Measurements from ENCODE around the gene HSPA12B.

The HSPA12B gene

DNA sequence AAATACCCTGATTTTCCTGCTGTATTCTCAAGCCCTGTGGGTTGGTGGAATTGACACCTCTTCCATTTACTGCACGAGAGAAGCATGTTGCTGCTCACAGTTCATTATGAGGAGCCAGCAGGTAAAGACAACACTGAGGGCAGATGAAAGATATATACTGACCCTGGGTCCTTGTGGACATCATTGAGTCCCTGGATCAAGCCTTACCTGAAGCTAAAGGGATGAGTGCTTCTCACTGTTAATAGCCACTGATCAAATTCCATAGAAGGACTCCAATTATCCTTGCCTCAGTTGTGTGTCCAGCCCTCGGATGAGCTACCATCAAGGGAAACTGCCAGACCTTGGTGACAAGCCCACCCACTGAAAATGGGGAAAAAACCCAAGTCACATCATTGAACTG lies 12.4 kb upstream of the HSPA12B start:
- TF ChIP-seq, protein P1, sequence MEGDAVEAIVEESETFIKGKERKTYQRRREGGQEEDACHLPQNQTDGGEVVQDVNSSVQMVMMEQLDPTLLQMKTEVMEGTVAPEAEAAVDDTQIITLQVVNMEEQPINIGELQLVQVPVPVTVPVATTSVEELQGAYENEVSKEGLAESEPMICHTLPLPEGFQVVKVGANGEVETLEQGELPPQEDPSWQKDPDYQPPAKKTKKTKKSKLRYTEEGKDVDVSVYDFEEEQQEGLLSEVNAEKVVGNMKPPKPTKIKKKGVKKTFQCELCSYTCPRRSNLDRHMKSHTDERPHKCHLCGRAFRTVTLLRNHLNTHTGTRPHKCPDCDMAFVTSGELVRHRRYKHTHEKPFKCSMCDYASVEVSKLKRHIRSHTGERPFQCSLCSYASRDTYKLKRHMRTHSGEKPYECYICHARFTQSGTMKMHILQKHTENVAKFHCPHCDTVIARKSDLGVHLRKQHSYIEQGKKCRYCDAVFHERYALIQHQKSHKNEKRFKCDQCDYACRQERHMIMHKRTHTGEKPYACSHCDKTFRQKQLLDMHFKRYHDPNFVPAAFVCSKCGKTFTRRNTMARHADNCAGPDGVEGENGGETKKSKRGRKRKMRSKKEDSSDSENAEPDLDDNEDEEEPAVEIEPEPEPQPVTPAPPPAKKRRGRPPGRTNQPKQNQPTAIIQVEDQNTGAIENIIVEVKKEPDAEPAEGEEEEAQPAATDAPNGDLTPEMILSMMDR (IDR thresholded peaks at IDR 0.05; ENCODE audit: poor library complexity, severe bottlenecking) = no peak
- Histone ChIP-seq H3K36me3 (ENCODE audit: low read depth) (no peaks in the 10 kb centered on the region), H3K27me3 (ENCODE audit: insufficient read depth, poor library complexity, severe bottlenecking) (no peaks in the 10 kb centered on the region), H3K9me3 (ENCODE audit: severe bottlenecking) (no peaks in the 10 kb centered on the region), H3K27ac (ENCODE audit: poor library complexity, severe bottlenecking) (no peak overlapping the region), H3K4me1 (ENCODE audit: insufficient read depth, poor library complexity, severe bottlenecking) (no peaks in the 10 kb centered on the region), H3K4me3 (ENCODE audit: severe bottlenecking) (no peak overlapping the region)
- no peak for DNase-seq (ENCODE audit: low spot score)
- no peak for ATAC-seq (ENCODE audit: low read depth)

DNA sequence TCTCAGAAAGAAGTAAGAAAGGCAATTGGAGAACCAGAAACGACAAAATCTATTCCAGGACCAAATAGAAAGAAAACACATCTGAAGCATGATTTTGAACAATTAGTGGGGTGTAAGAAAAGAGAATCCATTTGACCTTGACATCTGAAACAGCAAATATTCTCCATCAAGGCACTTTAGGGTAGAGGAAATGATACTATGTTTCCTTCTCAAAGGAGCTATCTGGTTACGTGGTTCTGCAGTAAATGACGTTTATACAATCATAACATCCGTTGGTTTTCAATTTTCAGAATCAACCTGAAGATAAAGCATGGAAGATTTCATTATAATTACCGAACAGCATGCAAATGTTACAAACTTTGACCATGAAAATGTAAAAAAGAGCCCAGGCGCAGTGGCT lies 11.9 kb upstream of the HSPA12B start:
- Histone ChIP-seq H3K36me3 (ENCODE audit: low read depth) (no peaks in the 10 kb centered on the region), H3K27ac (ENCODE audit: poor library complexity, severe bottlenecking) (no peak overlapping the region), H3K4me3 (ENCODE audit: severe bottlenecking) (no peak overlapping the region), H3K27me3 (ENCODE audit: insufficient read depth, poor library complexity, severe bottlenecking) (no peaks in the 10 kb centered on the region), H3K9me3 (ENCODE audit: severe bottlenecking) (no peaks in the 10 kb centered on the region), H3K4me1 (ENCODE audit: insufficient read depth, poor library complexity, severe bottlenecking) (no peaks in the 10 kb centered on the region)
- ATAC-seq (ENCODE audit: low read depth) (no peak), DNase-seq (ENCODE audit: low spot score) (no peak)
- TF ChIP-seq, protein P1 (IDR thresholded peaks at IDR 0.05; ENCODE audit: poor library complexity, severe bottlenecking) = no peak

DNA sequence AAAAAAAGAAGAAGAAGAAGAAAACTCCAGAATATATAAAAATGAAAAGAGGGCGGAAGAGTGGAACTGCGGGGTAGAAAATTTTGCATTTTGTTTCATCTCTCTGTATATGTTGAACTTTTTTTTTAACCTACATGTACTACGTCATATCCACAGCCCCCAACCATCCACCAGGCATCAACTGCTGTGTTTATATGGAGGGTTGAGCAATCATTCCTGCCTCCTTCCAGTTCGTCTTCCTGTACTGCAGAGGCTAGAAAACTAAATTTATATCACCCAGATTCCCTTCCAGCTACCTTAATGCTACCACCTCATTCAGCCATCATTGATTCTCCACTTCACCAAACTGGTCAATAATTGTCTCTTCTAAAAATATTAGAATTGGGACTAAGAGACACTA lies 10.6 kb upstream of the HSPA12B start:
- Histone ChIP-seq H3K4me1 (ENCODE audit: insufficient read depth, poor library complexity, severe bottlenecking) (no peaks in the 10 kb centered on the region), H3K4me3 (ENCODE audit: severe bottlenecking) (no peak overlapping the region), H3K9me3 (ENCODE audit: severe bottlenecking) (no peaks in the 10 kb centered on the region), H3K27ac (ENCODE audit: poor library complexity, severe bottlenecking) (no peak overlapping the region), H3K36me3 (ENCODE audit: low read depth) (no peaks in the 10 kb centered on the region), H3K27me3 (ENCODE audit: insufficient read depth, poor library complexity, severe bottlenecking) (no peaks in the 10 kb centered on the region)
- ATAC-seq (ENCODE audit: low read depth) (no peak), DNase-seq (ENCODE audit: low spot score) (no peak)
- TF ChIP-seq, protein P1 (IDR thresholded peaks at IDR 0.05; ENCODE audit: poor library complexity, severe bottlenecking) = no peak

DNA sequence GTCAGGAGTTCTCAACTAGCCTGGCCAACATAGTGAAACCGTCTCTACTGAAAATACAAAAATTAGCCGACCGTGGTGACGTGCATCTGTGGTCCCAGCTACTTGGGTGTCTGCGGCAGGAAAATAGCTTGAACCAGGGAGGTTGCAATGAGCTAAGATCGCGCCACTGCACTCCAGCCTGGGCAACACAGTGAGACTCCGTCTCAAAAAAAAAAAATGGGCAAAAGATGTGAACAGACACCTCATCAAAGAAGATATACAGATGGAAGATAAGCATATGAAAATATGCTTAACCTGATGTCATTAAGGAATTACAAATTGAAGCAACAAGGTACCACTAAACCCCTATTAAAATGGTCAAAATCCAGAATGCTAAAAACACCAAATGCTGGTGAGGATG lies 9.2 kb upstream of the HSPA12B start:
- Histone ChIP-seq H3K27ac (ENCODE audit: poor library complexity, severe bottlenecking) (no peak overlapping the region), H3K4me3 (ENCODE audit: severe bottlenecking) (no peak overlapping the region)
- TF ChIP-seq, protein P1 (IDR thresholded peaks at IDR 0.05; ENCODE audit: poor library complexity, severe bottlenecking) = no peak

DNA sequence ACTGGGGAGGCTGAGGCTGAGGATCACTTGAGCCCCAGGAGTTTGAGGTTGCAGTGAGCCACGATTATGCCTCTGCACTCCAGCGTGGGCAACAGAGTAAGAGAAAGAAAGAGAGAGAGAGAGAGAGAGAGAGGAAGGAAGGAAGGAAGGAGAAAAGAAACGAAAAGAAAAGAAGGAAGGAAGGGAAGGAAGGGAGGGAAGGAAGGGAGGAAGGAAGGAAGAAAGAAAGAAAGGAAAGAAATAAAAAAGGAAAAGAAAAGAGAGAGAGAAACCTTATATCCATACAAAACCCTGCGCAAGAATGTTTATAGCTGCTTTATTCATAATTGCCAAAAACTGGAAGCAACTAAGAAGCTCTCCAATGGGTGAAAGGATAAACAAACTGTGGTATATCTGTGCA lies 8.1 kb upstream of the HSPA12B start:
- DNase-seq (ENCODE audit: low spot score) (no peak), ATAC-seq (ENCODE audit: low read depth) (no peak)
- H3K36me3 ChIP-seq (ENCODE audit: low read depth) = no peaks in the 10 kb centered on the region
- peaks cover 15% of the 10 kb centered on the region for H3K4me1 ChIP-seq (ENCODE audit: insufficient read depth, poor library complexity, severe bottlenecking)
- H3K27ac ChIP-seq (ENCODE audit: poor library complexity, severe bottlenecking) = no peak overlapping the region
- no peaks in the 10 kb centered on the region for H3K9me3 ChIP-seq (ENCODE audit: severe bottlenecking)
- no peak overlapping the region for H3K4me3 ChIP-seq (ENCODE audit: severe bottlenecking)
- TF ChIP-seq, protein P1 (IDR thresholded peaks at IDR 0.05; ENCODE audit: poor library complexity, severe bottlenecking) = no peak
- H3K27me3 ChIP-seq (ENCODE audit: insufficient read depth, poor library complexity, severe bottlenecking) = no peaks in the 10 kb centered on the region

More for the DNA sequence above, 9.2 kb upstream of the HSPA12B start:
- ATAC-seq (ENCODE audit: low read depth) (no peak), DNase-seq (ENCODE audit: low spot score) (no peak)
- Histone ChIP-seq H3K27me3 (ENCODE audit: insufficient read depth, poor library complexity, severe bottlenecking) (no peaks in the 10 kb centered on the region), H3K9me3 (ENCODE audit: severe bottlenecking) (no peaks in the 10 kb centered on the region), H3K36me3 (ENCODE audit: low read depth) (no peaks in the 10 kb centered on the region), H3K4me1 (ENCODE audit: insufficient read depth, poor library complexity, severe bottlenecking) (peaks cover 8% of the 10 kb centered on the region)

All from RWPE2 (cell line).